GM12878 (cell line): ENCODE results near the gene TMEM175. TPM values are rescaled to one million over a fixed set of nuclear protein-coding genes. Genes with fewer than 3 reads are reported as not detected.

Source experiments
- BCLAF1 ChIP-seq: fragments of 450-650 bp; IDR thresholded peaks from 2 replicates; pipeline ENCODE4 v1.6.1; 2017; ENCODE audit warnings: antibody characterized with exemption, mild to moderate bottlenecking, moderate library complexity
- CREB1 ChIP-seq: IDR thresholded peaks from 2 replicates; pipeline ENCODE4 v1.6.1; 2012; ENCODE audit warnings: low read depth, mild to moderate bottlenecking, inconsistent platforms
- RUNX3 ChIP-seq: IDR thresholded peaks from 2 replicates; pipeline ENCODE4 v1.6.1; 2012; ENCODE audit warnings: low read length, inconsistent platforms
- ZBTB11 ChIP-seq: fragments of 450-650 bp; formaldehyde crosslinking; IDR thresholded peaks from 2 replicates; pipeline ENCODE4 v1.5.0; 2022; ENCODE audit warnings: mild to moderate bottlenecking, missing genetic modification characterization
- polyA plus RNA-seq, 11 experiments: library from polyadenylated mRNA; depleted of rRNA in 4 of 11; unstranded in 6 of 11; stranded (reverse) in 5 of 11; fragments of >200 nt; fragmentation: Nextera tagmentation in 4 of 11; fragmentation: Illumina TruSeq in 1 of 11; extraction: Ambion mirVana in 4 of 11; extraction: Trizol in 1 of 11; gene quantifications; 1 replicate in 1 of 11; 2 replicates in 10 of 11; pipeline versions ENCODE4 v1.2.1 to v1.2.3, GENCODE V29; 2011 to 2016; ENCODE audit warnings: inconsistent platforms in 2 of 11, missing spikeins in 2 of 11, low read depth in 1 of 11
- total RNA-seq, 4 experiments: library from RNA; depleted of rRNA in 3 of 4; stranded (reverse); fragments of >200 nt in 3 of 4; fragmentation: Illumina TruSeq in 1 of 4; extraction: Trizol in 1 of 4; gene quantifications; 2 replicates each; pipeline versions ENCODE4 v1.2.1 to v1.2.3, GENCODE V29; 2013 to 2021

The TMEM175 gene
- total and polyA plus RNA-seq, 10 of the 15 experiments (the other 5 are each of a cell fraction or from before 2014, with no cell fraction given) = 0.11 to 39.5 (median 22.3) TPM

- no peak for TF ChIP-seq BCLAF1
- no peak for TF ChIP-seq ZBTB11 (CRISPR knock-in tag)
- no peak for TF ChIP-seq CREB1
- no peak for TF ChIP-seq RUNX3
Measured at GRCh38 chr4:1004557-1005485, 72.6 kb downstream of the TMEM175 start (continued).
